GM10248 (cell line): ENCODE data around the gene PARVG.
A peak's percentile ranks its signal among the peaks of the same experiment; 100 is the strongest.

Experiments
- CTCF ChIA-PET: fragments of 300-600 bp; sonication (Branson Sonifier 250); formaldehyde crosslinking; extraction: SDS; loops from one replicate; lab custom pipeline; 2021; ENCODE audit warnings: antibody characterized with exemption; lab: Yijun Ruan, JAX
- POLR2A ChIA-PET: fragments of 350-650 bp; sonication (Branson Sonifier 250); formaldehyde crosslinking; extraction: SDS; loops from one replicate; lab custom pipeline; 2020; ENCODE audit warnings: antibody characterized with exemption; lab: Yijun Ruan, JAX
- DNase-seq: peaks from one replicate; pipeline ENCODE4 v3.0.0; 2012; ENCODE audit errors: extremely low spot score
- CTCF ChIP-seq: IDR thresholded peaks from 2 replicates; pipeline ENCODE4 v1.5.1; 2012; ENCODE audit warnings: mild to moderate bottlenecking, low read depth; ENCODE audit errors: extremely low read depth, missing control alignments, control extremely low read depth

PARVG gene

GRCh38 chr22:44214187-44214586, 33.5 kb downstream of the PARVG start:
- CTCF ChIA-PET, result interaction anchor here (0.7 to 1.0 kb wide), 2 partner anchors 9 to 12 kb away, joined by 3 read pairs; no protein-coding TSS in a partner anchor
- peak; percentile 5 for DNase-seq
- TF ChIP-seq CTCF, result no peak
- POLR2A ChIA-PET, result no interaction called here

- ChIA-PET CTCF (interaction anchor here (0.7 kb wide), 1 partner anchor 10 kb away, joined by 3 read pairs; no protein-coding TSS in a partner anchor), POLR2A (no interaction called here)
- DNase-seq, result no peak
- TF ChIP-seq CTCF, result no peak
Observed at GRCh38 chr22:44214764-44215163, 34.0 kb downstream of the PARVG start.

- TF ChIP-seq CTCF, result no peak
- POLR2A ChIA-PET, result no interaction called here
- CTCF ChIA-PET, result no interaction called here
- DNase-seq, result no peak
Observed at GRCh38 chr22:44215287-44215686, 34.6 kb downstream of the PARVG start.

GRCh38 chr22:44217346-44217745, 36.6 kb downstream of the PARVG start:
- no peak for TF ChIP-seq CTCF
- POLR2A ChIA-PET, result no interaction called here
- CTCF ChIA-PET, result no interaction called here
- DNase-seq, result peak; percentile 12

- ChIA-PET CTCF (interaction anchor here (1.6 kb wide), 1 partner anchor 14 kb away, joined by 4 read pairs; no protein-coding TSS in a partner anchor), POLR2A (no interaction called here)
- DNase-seq, result peak; percentile 9
- no peak for TF ChIP-seq CTCF
Observed at GRCh38 chr22:44218071-44218470, 37.3 kb downstream of the PARVG start.

GRCh38 chr22:44219101-44219870, 38.6 kb downstream of the PARVG start:
- ChIA-PET CTCF (interaction anchor here (1.6 kb wide), 1 partner anchor 13 kb away, joined by 4 read pairs; no protein-coding TSS in a partner anchor), POLR2A (no interaction called here)
- peak; percentile 9 for DNase-seq
- TF ChIP-seq CTCF, result no peak
